SK-N-SH (cell line): ENCODE data around the gene KY. TPM values are rescaled to one million over a fixed set of nuclear protein-coding genes. Genes with fewer than 3 reads are reported as not detected.

ENCODE experiments used
- CTCF ChIA-PET: fragments of 300-600, 350-600 bp; formaldehyde crosslinking; extraction: SDS; loops from one replicate; lab custom pipeline; 2021; lab: Yijun Ruan, JAX
- POLR2A ChIA-PET: fragments of 350-600 bp; sonication (Branson Sonifier 250); formaldehyde crosslinking; extraction: SDS; loops from one replicate; lab custom pipeline; 2020; ENCODE audit warnings: antibody characterized with exemption, inconsistent platforms; lab: Yijun Ruan, JAX
- DNase-seq: peaks from one replicate; pipeline ENCODE4 v3.0.0; 2012
- H2AFZ ChIP-seq: fragments of 200-600 bp; sonication (generic); 2 replicates; pipeline ENCODE4 v1.8.1; 2016; ENCODE audit warnings: antibody characterized with exemption, mild to moderate bottlenecking, low read depth
- H3F3A ChIP-seq: fragments of 200-600 bp; sonication (generic); replicated peaks from 2 replicates; pipeline ENCODE3; 2016; ENCODE audit warnings: antibody characterized with exemption, mild to moderate bottlenecking; ENCODE audit not compliant: insufficient read depth
- H3K27ac ChIP-seq, 2 experiments: fragments of 200-500 bp in 1 of 2; fragments of 200-600 bp in 1 of 2; sonication (Bioruptor generic) in 1 of 2; sonication (generic), shearing (Covaris generic) in 1 of 2; 2 replicates each; pipeline versions ENCODE4 v1.5.1 to v1.6.1; 2014 to 2016; ENCODE audit warnings: low read depth in 2 of 2, inconsistent platforms in 1 of 2, low read length in 1 of 2, mild to moderate bottlenecking in 1 of 2, mixed read lengths in 1 of 2
- H3K27me3 ChIP-seq: fragments of 200-600 bp; sonication (generic), shearing (Covaris generic); 2 replicates; pipeline ENCODE4 v1.6.1; 2016; ENCODE audit warnings: mixed run types; ENCODE audit not compliant: insufficient read depth
- H3K36me3 ChIP-seq, 2 experiments: fragments of 200-500 bp in 1 of 2; fragments of 200-600 bp in 1 of 2; sonication (Bioruptor generic) in 1 of 2; sonication (generic) in 1 of 2; replicated peaks in 1 of 2; 2 replicates each; pipeline versions ENCODE3 to v1.5.1; 2014 to 2016; ENCODE audit warnings: low read length in 1 of 2, mild to moderate bottlenecking in 1 of 2; ENCODE audit not compliant: insufficient read depth in 2 of 2, control insufficient read depth in 1 of 2
- H3K4me1 ChIP-seq, 2 experiments: fragments of 200-500 bp in 1 of 2; fragments of 200-600 bp in 1 of 2; sonication (Bioruptor generic) in 1 of 2; sonication (generic), shearing (Covaris generic) in 1 of 2; 2 replicates each; pipeline versions ENCODE4 v1.5.1 to v1.6.1; 2014 to 2016; ENCODE audit warnings: low read depth in 1 of 2, low read length in 1 of 2, mixed run types in 1 of 2; ENCODE audit not compliant: insufficient read depth in 2 of 2, control insufficient read depth in 1 of 2
- H3K4me2 ChIP-seq: fragments of 200-600 bp; sonication (generic), shearing (Covaris generic); 2 replicates; pipeline ENCODE4 v1.6.1; 2017; ENCODE audit warnings: mixed run types
- H3K4me3 ChIP-seq, 2 experiments: fragments of 200-500 bp in 1 of 2; fragments of 200-600 bp in 1 of 2; sonication (Bioruptor generic) in 1 of 2; sonication (generic), shearing (Covaris generic) in 1 of 2; 2 replicates each; pipeline versions ENCODE4 v1.5.1 to v1.8.1; 2014 to 2016; ENCODE audit warnings: low read depth in 2 of 2, inconsistent platforms in 1 of 2, low read length in 1 of 2, mild to moderate bottlenecking in 1 of 2, mixed read lengths in 1 of 2, moderate library complexity in 1 of 2
- H3K79me2 ChIP-seq: fragments of 200-600 bp; sonication (generic); 2 replicates; pipeline ENCODE4 v1.8.1; 2017; ENCODE audit warnings: mild to moderate bottlenecking; ENCODE audit not compliant: insufficient read depth
- H3K9ac ChIP-seq: fragments of 200-600 bp; sonication (generic); 2 replicates; pipeline ENCODE4 v1.6.1; 2017; ENCODE audit warnings: mixed run types
- H3K9me2 ChIP-seq: fragments of 200-600 bp; sonication (generic); 2 replicates; pipeline ENCODE4 v1.6.1; 2017; ENCODE audit warnings: mixed run types
- H3K9me3 ChIP-seq: fragments of 200-600 bp; sonication (generic); 2 replicates; pipeline ENCODE4 v1.6.1; 2017; ENCODE audit warnings: mixed run types, mild to moderate bottlenecking, moderate library complexity
- H4K20me1 ChIP-seq: fragments of 200-600 bp; sonication (generic); 2 replicates; pipeline ENCODE4 v1.6.1; 2017; ENCODE audit warnings: mild to moderate bottlenecking, mixed run types; ENCODE audit not compliant: insufficient read depth
- EZH2phosphoT487 ChIP-seq: fragments of 200-600 bp; sonication (generic); IDR thresholded peaks from 2 replicates; pipeline ENCODE4 v1.6.1; 2017; ENCODE audit warnings: low read depth, mixed run types, mild to moderate bottlenecking, antibody characterized with exemption, moderate library complexity, borderline replicate concordance
- FOXJ3 ChIP-seq: sonication (generic); formaldehyde crosslinking; IDR thresholded peaks from 2 replicates; pipeline ENCODE4 v1.5.1; 2020; ENCODE audit warnings: mild to moderate bottlenecking, missing genetic modification reagents
- JUND ChIP-seq: IDR thresholded peaks from 2 replicates; pipeline ENCODE4 v1.4.0; 2012
- SIN3A ChIP-seq: IDR thresholded peaks from 2 replicates; pipeline ENCODE4 v1.6.1; 2012; ENCODE audit warnings: low read depth, mild to moderate bottlenecking, low read length, moderate library complexity, borderline replicate concordance
- SMC3 ChIP-seq: IDR thresholded peaks from 2 replicates; pipeline ENCODE4 v1.6.1; 2012; ENCODE audit warnings: low read depth, low read length, improper control_type of control experiment
- TCF12 ChIP-seq: IDR thresholded peaks from 2 replicates; pipeline ENCODE4 v1.4.0; 2012
- TEAD4 ChIP-seq: IDR thresholded peaks from 2 replicates; pipeline ENCODE4 v1.4.0; 2012; ENCODE audit warnings: mild to moderate bottlenecking, borderline replicate concordance; ENCODE audit not compliant: insufficient read depth
- YY1 ChIP-seq: IDR thresholded peaks from 2 replicates; pipeline ENCODE4 v1.4.0; 2012; ENCODE audit warnings: low read depth, mild to moderate bottlenecking
- WGBS: methylation state at CpG from one replicate; pipeline ENCODE4 v1.1.6; 2017; ENCODE audit warnings: low lambda C conversion rate; 5-methylcytosine and 5-hydroxymethylcytosine counted together
- polyA plus RNA-seq, 3 experiments: library from polyadenylated mRNA; depleted of rRNA; stranded (reverse); fragments of >200 nt; gene quantifications; 2 replicates each; pipeline ENCODE4 v1.2.3, GENCODE V29; 2012
- TF ChIP-seq, protein P1 (sequence below): fragments of 200-600 bp; sonication (generic); IDR thresholded peaks from 2 replicates; pipeline ENCODE4 v1.6.1; 2017; ENCODE audit warnings: antibody characterized with exemption, mild to moderate bottlenecking, moderate library complexity
- TF ChIP-seq, protein P2 (sequence below): IDR thresholded peaks from 2 replicates; pipeline ENCODE4 v1.4.0; 2012; ENCODE audit warnings: low read depth, borderline replicate concordance
- TF ChIP-seq, protein P3 (sequence below): IDR thresholded peaks from 2 replicates; pipeline ENCODE4 v1.6.1; 2012; ENCODE audit warnings: mild to moderate bottlenecking, low read depth, low read length, moderate library complexity

KY gene
- polyA plus RNA-seq, 1 of the 3 experiments (the other 2 are of a cell fraction) = 2.4 TPM

DNA sequence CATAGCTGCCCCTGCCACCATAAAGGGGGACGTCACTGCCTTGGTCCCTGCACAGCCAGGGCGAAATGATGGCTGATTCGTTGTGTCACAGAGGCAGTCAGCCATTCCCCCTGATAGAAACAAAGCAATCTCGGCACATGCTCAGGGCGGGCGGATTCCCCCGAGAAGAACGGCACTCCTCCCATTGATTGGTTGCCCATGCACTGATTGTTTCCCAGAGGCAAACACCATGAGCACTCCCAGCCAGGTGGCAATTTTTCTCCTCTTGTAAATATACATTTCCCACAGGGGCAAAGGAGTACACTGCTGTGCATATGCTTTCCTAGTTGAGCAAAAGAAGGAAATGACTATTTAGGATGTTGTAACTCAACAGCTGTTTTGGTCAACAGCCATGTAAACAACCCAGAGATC lies 56.5 kb downstream of the KY start:
- Histone ChIP-seq H3K79me2 (no peaks in the 10 kb centered on the region), H3K4me3 (no peak overlapping the region)
- TF ChIP-seq JUND (no peak), EZH2phosphoT487 (no peak)
- TF ChIP-seq, all 33 proteins: peak for 0
- Histone ChIP-seq H3K9me2 (no peaks in the 10 kb centered on the region), H4K20me1 (no peaks in the 10 kb centered on the region), H3K9ac (no peak overlapping the region), H3K36me3 (no peaks in the 10 kb centered on the region), H3K4me2 (no peak overlapping the region), H3K27me3 (no peaks in the 10 kb centered on the region), H3F3A (no peaks in the 10 kb centered on the region), H2AFZ (no peak overlapping the region), H3K27ac (no peak overlapping the region), H3K4me1 (peaks cover 0 to 2% of the 10 kb centered on the region in 2 experiments; a peak in 1 of 4 replicates), H3K9me3 (no peaks in the 10 kb centered on the region)
- ChIA-PET POLR2A (no interaction called here), CTCF (no interaction called here)
- 51% methylated on average over 8 of the region's 8 CpGs for WGBS
- no peak for DNase-seq

DNA sequence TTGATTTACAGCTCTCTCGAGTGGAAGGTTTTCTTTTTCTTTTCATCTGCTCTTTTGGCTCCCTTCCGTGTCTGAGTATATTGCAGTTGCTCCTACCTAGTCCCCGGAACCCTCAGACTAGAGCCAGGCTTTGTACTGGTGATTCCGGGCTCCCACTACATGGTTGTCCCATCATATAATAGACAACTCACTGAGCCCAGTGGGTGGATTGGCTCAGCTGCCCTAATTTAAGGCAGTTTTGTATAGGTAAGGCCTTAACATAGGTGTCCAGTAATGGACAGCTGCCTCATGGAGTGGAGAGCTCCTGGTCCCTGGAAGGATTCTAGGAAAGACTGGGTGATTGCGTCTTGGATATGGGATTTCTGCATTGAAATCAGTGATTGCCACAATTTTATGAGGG lies 58.0 kb downstream of the KY start:
- Histone ChIP-seq H3K4me2 (no peak overlapping the region), H3K79me2 (no peaks in the 10 kb centered on the region), H3K4me3 (no peak overlapping the region), H3K27me3 (no peaks in the 10 kb centered on the region), H2AFZ (no peak overlapping the region), H3K4me1 (peaks cover 0 to 2% of the 10 kb centered on the region in 2 experiments; a peak in 1 of 4 replicates), H4K20me1 (no peaks in the 10 kb centered on the region), H3F3A (no peaks in the 10 kb centered on the region), H3K9me2 (no peaks in the 10 kb centered on the region), H3K9me3 (no peaks in the 10 kb centered on the region), H3K36me3 (no peaks in the 10 kb centered on the region), H3K9ac (no peak overlapping the region), H3K27ac (no peak overlapping the region)
- ChIA-PET POLR2A (no interaction called here), CTCF (interaction anchor here (4.7 kb wide), 1 partner anchor 8 kb away, joined by 30 read pairs; no protein-coding TSS in a partner anchor)
- WGBS = 66% methylated on average over 5 of the region's 5 CpGs
- no peak for DNase-seq
- TF ChIP-seq, protein P1, sequence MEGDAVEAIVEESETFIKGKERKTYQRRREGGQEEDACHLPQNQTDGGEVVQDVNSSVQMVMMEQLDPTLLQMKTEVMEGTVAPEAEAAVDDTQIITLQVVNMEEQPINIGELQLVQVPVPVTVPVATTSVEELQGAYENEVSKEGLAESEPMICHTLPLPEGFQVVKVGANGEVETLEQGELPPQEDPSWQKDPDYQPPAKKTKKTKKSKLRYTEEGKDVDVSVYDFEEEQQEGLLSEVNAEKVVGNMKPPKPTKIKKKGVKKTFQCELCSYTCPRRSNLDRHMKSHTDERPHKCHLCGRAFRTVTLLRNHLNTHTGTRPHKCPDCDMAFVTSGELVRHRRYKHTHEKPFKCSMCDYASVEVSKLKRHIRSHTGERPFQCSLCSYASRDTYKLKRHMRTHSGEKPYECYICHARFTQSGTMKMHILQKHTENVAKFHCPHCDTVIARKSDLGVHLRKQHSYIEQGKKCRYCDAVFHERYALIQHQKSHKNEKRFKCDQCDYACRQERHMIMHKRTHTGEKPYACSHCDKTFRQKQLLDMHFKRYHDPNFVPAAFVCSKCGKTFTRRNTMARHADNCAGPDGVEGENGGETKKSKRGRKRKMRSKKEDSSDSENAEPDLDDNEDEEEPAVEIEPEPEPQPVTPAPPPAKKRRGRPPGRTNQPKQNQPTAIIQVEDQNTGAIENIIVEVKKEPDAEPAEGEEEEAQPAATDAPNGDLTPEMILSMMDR = no peak
- no peak for TF ChIP-seq FOXJ3 (CRISPR knock-in tag)
- TF ChIP-seq SIN3A = no peak
- no peak for TF ChIP-seq TCF12

DNA sequence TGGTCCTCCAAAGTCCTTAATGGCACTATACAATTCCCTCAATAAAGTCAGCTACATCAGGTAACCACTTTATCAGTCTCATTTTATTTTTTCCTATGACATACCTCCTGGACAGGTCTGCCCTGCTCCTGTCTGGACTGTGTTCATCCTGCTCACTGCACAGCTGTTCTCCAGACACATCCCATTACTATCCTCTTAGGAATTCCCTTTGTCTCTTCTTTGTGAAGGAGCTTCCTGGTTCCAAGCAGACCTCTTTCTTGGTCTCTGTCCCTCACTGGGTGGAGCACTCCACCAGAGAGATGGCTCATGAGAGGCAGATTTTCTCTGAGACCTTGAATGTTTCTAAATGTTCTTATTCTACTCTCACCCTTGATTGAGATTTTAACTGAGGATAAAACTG lies 60.1 kb downstream of the KY start:
- no peak for DNase-seq
- no peaks in the 10 kb centered on the region for H4K20me1 ChIP-seq
- ChIA-PET CTCF (interaction anchor here (4.7 kb wide), 1 partner anchor 10 kb away, joined by 30 read pairs; no protein-coding TSS in a partner anchor), POLR2A (no interaction called here)
- H3K9me2 ChIP-seq = no peaks in the 10 kb centered on the region
- TF ChIP-seq, protein P2, sequence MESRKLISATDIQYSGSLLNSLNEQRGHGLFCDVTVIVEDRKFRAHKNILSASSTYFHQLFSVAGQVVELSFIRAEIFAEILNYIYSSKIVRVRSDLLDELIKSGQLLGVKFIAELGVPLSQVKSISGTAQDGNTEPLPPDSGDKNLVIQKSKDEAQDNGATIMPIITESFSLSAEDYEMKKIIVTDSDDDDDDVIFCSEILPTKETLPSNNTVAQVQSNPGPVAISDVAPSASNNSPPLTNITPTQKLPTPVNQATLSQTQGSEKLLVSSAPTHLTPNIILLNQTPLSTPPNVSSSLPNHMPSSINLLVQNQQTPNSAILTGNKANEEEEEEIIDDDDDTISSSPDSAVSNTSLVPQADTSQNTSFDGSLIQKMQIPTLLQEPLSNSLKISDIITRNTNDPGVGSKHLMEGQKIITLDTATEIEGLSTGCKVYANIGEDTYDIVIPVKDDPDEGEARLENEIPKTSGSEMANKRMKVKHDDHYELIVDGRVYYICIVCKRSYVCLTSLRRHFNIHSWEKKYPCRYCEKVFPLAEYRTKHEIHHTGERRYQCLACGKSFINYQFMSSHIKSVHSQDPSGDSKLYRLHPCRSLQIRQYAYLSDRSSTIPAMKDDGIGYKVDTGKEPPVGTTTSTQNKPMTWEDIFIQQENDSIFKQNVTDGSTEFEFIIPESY = no peak
- TF ChIP-seq EZH2phosphoT487 (no peak), TEAD4 (no peak), YY1 (no peak), SMC3 (no peak)
- TF ChIP-seq, protein P3, sequence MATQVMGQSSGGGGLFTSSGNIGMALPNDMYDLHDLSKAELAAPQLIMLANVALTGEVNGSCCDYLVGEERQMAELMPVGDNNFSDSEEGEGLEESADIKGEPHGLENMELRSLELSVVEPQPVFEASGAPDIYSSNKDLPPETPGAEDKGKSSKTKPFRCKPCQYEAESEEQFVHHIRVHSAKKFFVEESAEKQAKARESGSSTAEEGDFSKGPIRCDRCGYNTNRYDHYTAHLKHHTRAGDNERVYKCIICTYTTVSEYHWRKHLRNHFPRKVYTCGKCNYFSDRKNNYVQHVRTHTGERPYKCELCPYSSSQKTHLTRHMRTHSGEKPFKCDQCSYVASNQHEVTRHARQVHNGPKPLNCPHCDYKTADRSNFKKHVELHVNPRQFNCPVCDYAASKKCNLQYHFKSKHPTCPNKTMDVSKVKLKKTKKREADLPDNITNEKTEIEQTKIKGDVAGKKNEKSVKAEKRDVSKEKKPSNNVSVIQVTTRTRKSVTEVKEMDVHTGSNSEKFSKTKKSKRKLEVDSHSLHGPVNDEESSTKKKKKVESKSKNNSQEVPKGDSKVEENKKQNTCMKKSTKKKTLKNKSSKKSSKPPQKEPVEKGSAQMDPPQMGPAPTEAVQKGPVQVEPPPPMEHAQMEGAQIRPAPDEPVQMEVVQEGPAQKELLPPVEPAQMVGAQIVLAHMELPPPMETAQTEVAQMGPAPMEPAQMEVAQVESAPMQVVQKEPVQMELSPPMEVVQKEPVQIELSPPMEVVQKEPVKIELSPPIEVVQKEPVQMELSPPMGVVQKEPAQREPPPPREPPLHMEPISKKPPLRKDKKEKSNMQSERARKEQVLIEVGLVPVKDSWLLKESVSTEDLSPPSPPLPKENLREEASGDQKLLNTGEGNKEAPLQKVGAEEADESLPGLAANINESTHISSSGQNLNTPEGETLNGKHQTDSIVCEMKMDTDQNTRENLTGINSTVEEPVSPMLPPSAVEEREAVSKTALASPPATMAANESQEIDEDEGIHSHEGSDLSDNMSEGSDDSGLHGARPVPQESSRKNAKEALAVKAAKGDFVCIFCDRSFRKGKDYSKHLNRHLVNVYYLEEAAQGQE = no peak
- peaks cover 0 to 2% of the 10 kb centered on the region in 2 experiments; a peak in 1 of 4 replicates for H3K4me1 ChIP-seq
- H3K27me3 ChIP-seq = no peaks in the 10 kb centered on the region
- H2AFZ ChIP-seq = no peak overlapping the region
- H3F3A ChIP-seq = no peaks in the 10 kb centered on the region
- H3K9me3 ChIP-seq = no peaks in the 10 kb centered on the region
- H3K27ac ChIP-seq = no peak overlapping the region
- H3K9ac ChIP-seq = no peak overlapping the region
- no peak overlapping the region for H3K4me3 ChIP-seq
- H3K36me3 ChIP-seq = no peaks in the 10 kb centered on the region
- no peaks in the 10 kb centered on the region for H3K79me2 ChIP-seq
- H3K4me2 ChIP-seq = no peak overlapping the region
